Activated CD8-positive, alpha-beta memory T cell treated with anti-CD3 and anti-CD28 coated beads, Interleukin-2, amount 10 ng/mL, durations not matched to agents 7 days and 5 days (primary cell): ENCODE measurements around the gene PPP3CA. TPM values are rescaled to one million over a fixed set of nuclear protein-coding genes. Genes with fewer than 3 reads are reported as not detected.

Experiments
- ATAC-seq: fragments of 150-1000 bp; cut with Tn5 transposase; one replicate; pipeline ENCODE4 v1.10.0; 2021; ENCODE audit warnings: moderate library complexity
- CTCF ChIA-PET: fragments of 350-600 bp; sonication (Branson Sonifier 250); formaldehyde crosslinking; loops from one replicate; lab custom pipeline; 2021; ENCODE audit warnings: antibody characterized with exemption; lab: Charles Lee
- DNase-seq: peaks from one replicate; pipeline ENCODE4 v3.0.0-alpha.2; 2020
- H3K27ac Mint-ChIP-seq: one replicate; pipeline ENCODE4 v1.8.0; 2021; ENCODE audit warnings: mild to moderate bottlenecking, mixed read lengths
- H3K27me3 Mint-ChIP-seq: one replicate; pipeline ENCODE4 v1.8.0; 2021; ENCODE audit warnings: mixed read lengths
- H3K36me3 Mint-ChIP-seq: one replicate; pipeline ENCODE4 v1.8.0; 2021; ENCODE audit warnings: mild to moderate bottlenecking, mixed read lengths
- H3K4me1 Mint-ChIP-seq: one replicate; pipeline ENCODE4 v1.8.0; 2021; ENCODE audit warnings: mixed read lengths
- H3K4me3 Mint-ChIP-seq: one replicate; pipeline ENCODE4 v1.8.0; 2021; ENCODE audit warnings: mild to moderate bottlenecking, moderate library complexity, mixed read lengths
- H3K9me3 Mint-ChIP-seq: one replicate; pipeline ENCODE4 v1.8.0; 2022; ENCODE audit warnings: low read depth, mixed read lengths
- total RNA-seq, 2 experiments: library from RNA; stranded (reverse); gene quantifications; one replicate each; pipeline ENCODE4 v1.2.3, GENCODE V29; 2021

Gene PPP3CA
- total RNA-seq, 2 experiments from 2014 or later = 30.4 to 50.9 TPM

GRCh38 chr4:101347557-101348366 lies 436 bp upstream of the PPP3CA start:
- peaks cover 36% of the 10 kb centered on the region for H3K4me1 Mint-ChIP-seq
- H3K9me3 Mint-ChIP-seq = no peaks in the 10 kb centered on the region
- CTCF ChIA-PET = interaction anchor here (0.8 to 2.6 kb wide), 11 partner anchors 11 to 250 kb away, joined by 3 to 8 read pairs (median 4); no protein-coding TSS in a partner anchor
- H3K4me3 Mint-ChIP-seq = peak overlapping the region; percentile 93
- DNase-seq (peak; percentile 99), ATAC-seq (peak; percentile 87)
- peak overlapping the region; percentile 90 for H3K27ac Mint-ChIP-seq
- H3K36me3 Mint-ChIP-seq = peaks cover 5% of the 10 kb centered on the region
- peaks cover 15% of the 10 kb centered on the region for H3K27me3 Mint-ChIP-seq

- Mint-ChIP-seq H3K4me3 (peak overlapping the region; percentile 93), H3K4me1 (peaks cover 40% of the 10 kb centered on the region), H3K36me3 (peaks cover 6% of the 10 kb centered on the region), H3K9me3 (no peaks in the 10 kb centered on the region), H3K27me3 (peaks cover 15% of the 10 kb centered on the region), H3K27ac (peak overlapping the region; percentile 90)
- DNase-seq = peak; percentile 68
- peak; percentile 8 for ATAC-seq
- CTCF ChIA-PET = interaction anchor here (1.1 to 2.6 kb wide), 6 partner anchors 10 to 180 kb away, joined by 3 to 8 read pairs (median 6); no protein-coding TSS in a partner anchor
These were observed 717 bp downstream of the PPP3CA start for GRCh38 chr4:101346351-101347266.

- CTCF ChIA-PET = interaction anchor here (1.1 to 2.6 kb wide), 3 partner anchors 72 to 181 kb away, joined by 4 to 8 read pairs (median 5); no protein-coding TSS in a partner anchor
- Mint-ChIP-seq H3K27ac (peak overlapping the region; percentile 90), H3K9me3 (no peaks in the 10 kb centered on the region), H3K36me3 (peaks cover 10% of the 10 kb centered on the region), H3K4me3 (peak overlapping the region; percentile 93), H3K27me3 (peaks cover 15% of the 10 kb centered on the region), H3K4me1 (peaks cover 45% of the 10 kb centered on the region)
- DNase-seq (peak; percentile 71), ATAC-seq (no peak)
These were observed 1.6 kb downstream of the PPP3CA start for GRCh38 chr4:101345596-101346350.

GRCh38 chr4:101345271-101345595 lies 2.1 kb downstream of the PPP3CA start:
- peaks cover 9% of the 10 kb centered on the region for H3K27me3 Mint-ChIP-seq

GRCh38 chr4:101339332-101339731 lies 8.0 kb downstream of the PPP3CA start:
- Mint-ChIP-seq H3K27me3 (no peaks in the 10 kb centered on the region), H3K9me3 (no peaks in the 10 kb centered on the region), H3K4me3 (no peak overlapping the region), H3K36me3 (peaks cover 21% of the 10 kb centered on the region), H3K4me1 (peaks cover 55% of the 10 kb centered on the region), H3K27ac (no peak overlapping the region)
- CTCF ChIA-PET = no interaction called here
- DNase-seq (no peak), ATAC-seq (no peak)

More at GRCh38 chr4:101345271-101345595, 2.1 kb downstream of the PPP3CA start:
- peaks cover 10% of the 10 kb centered on the region for H3K36me3 Mint-ChIP-seq
- DNase-seq = peak; percentile 54
- CTCF ChIA-PET = interaction anchor here (0.5 to 1.2 kb wide), 2 partner anchors 9 to 343 kb away, joined by 3 to 4 read pairs; no protein-coding TSS in a partner anchor
- no peaks in the 10 kb centered on the region for H3K9me3 Mint-ChIP-seq
- H3K27ac Mint-ChIP-seq = peak overlapping the region; percentile 63
- no peak for ATAC-seq
- H3K4me1 Mint-ChIP-seq = peaks cover 47% of the 10 kb centered on the region
- H3K4me3 Mint-ChIP-seq = peak overlapping the region; percentile 93

- Mint-ChIP-seq H3K4me1 (peaks cover 46% of the 10 kb centered on the region), H3K36me3 (peaks cover 19% of the 10 kb centered on the region), H3K27me3 (no peaks in the 10 kb centered on the region), H3K9me3 (no peaks in the 10 kb centered on the region), H3K4me3 (no peak overlapping the region), H3K27ac (no peak overlapping the region)
- no peak for ATAC-seq
- no peak for DNase-seq
- CTCF ChIA-PET = interaction anchor here (2.1 kb wide), 1 partner anchor 10 kb away, joined by 6 read pairs; the partner anchor contains the start of gene PPP3CA
These were observed 9.6 kb downstream of the PPP3CA start for GRCh38 chr4:101337688-101338087.

GRCh38 chr4:101334963-101335572 lies 12.3 kb downstream of the PPP3CA start:
- no peaks in the 10 kb centered on the region for H3K9me3 Mint-ChIP-seq
- peak; percentile 81 for ATAC-seq
- no peaks in the 10 kb centered on the region for H3K27me3 Mint-ChIP-seq
- peak overlapping the region; percentile 47 for H3K4me3 Mint-ChIP-seq
- peaks cover 20% of the 10 kb centered on the region for H3K36me3 Mint-ChIP-seq
- peaks cover 35% of the 10 kb centered on the region for H3K4me1 Mint-ChIP-seq
- CTCF ChIA-PET = no interaction called here
- DNase-seq = no peak
- peak overlapping the region; percentile 64 for H3K27ac Mint-ChIP-seq

- peaks cover 51% of the 10 kb centered on the region for H3K4me1 Mint-ChIP-seq
These were observed 14.9 kb downstream of the PPP3CA start for GRCh38 chr4:101332424-101332823.

GRCh38 chr4:101331017-101331416 lies 16.3 kb downstream of the PPP3CA start:
- DNase-seq (no peak), ATAC-seq (no peak)
- H3K4me1 Mint-ChIP-seq = peaks cover 50% of the 10 kb centered on the region
- peaks cover 16% of the 10 kb centered on the region for H3K36me3 Mint-ChIP-seq
- H3K9me3 Mint-ChIP-seq = no peaks in the 10 kb centered on the region
- no peaks in the 10 kb centered on the region for H3K27me3 Mint-ChIP-seq
- no peak overlapping the region for H3K27ac Mint-ChIP-seq
- CTCF ChIA-PET = no interaction called here
- H3K4me3 Mint-ChIP-seq = no peak overlapping the region

More at GRCh38 chr4:101332424-101332823, 14.9 kb downstream of the PPP3CA start:
- no peak overlapping the region for H3K27ac Mint-ChIP-seq
- DNase-seq (no peak), ATAC-seq (no peak)
- H3K4me3 Mint-ChIP-seq = no peak overlapping the region
- no peaks in the 10 kb centered on the region for H3K27me3 Mint-ChIP-seq
- CTCF ChIA-PET = interaction anchor here (0.6 to 0.9 kb wide), 3 partner anchors 15 to 1827 kb away, joined by 3 read pairs; partner anchors contain the start of gene PPP3CA
- H3K36me3 Mint-ChIP-seq = peaks cover 12% of the 10 kb centered on the region
- no peaks in the 10 kb centered on the region for H3K9me3 Mint-ChIP-seq

GRCh38 chr4:101329592-101329991 lies 17.7 kb downstream of the PPP3CA start:
- no peaks in the 10 kb centered on the region for H3K27me3 Mint-ChIP-seq
- H3K4me1 Mint-ChIP-seq = peaks cover 39% of the 10 kb centered on the region
- no peaks in the 10 kb centered on the region for H3K9me3 Mint-ChIP-seq
- H3K27ac Mint-ChIP-seq = no peak overlapping the region
- DNase-seq = no peak
- CTCF ChIA-PET = no interaction called here
- H3K4me3 Mint-ChIP-seq = no peak overlapping the region
- ATAC-seq = no peak
- H3K36me3 Mint-ChIP-seq = peaks cover 15% of the 10 kb centered on the region

- Mint-ChIP-seq H3K27me3 (no peaks in the 10 kb centered on the region), H3K4me1 (peaks cover 37% of the 10 kb centered on the region), H3K9me3 (no peaks in the 10 kb centered on the region), H3K27ac (peak overlapping the region; percentile 96), H3K4me3 (peak overlapping the region; percentile 63), H3K36me3 (peaks cover 18% of the 10 kb centered on the region)
- ATAC-seq = peak; percentile 89
- peak; percentile 55 for DNase-seq
- CTCF ChIA-PET = interaction anchor here (0.7 to 1.2 kb wide), 3 partner anchors 15 to 22 kb away, joined by 3 to 6 read pairs (median 4); partner anchors contain the start of gene PPP3CA
These were observed 19.2 kb downstream of the PPP3CA start for GRCh38 chr4:101328063-101328602.

GRCh38 chr4:101326576-101326975 lies 20.8 kb downstream of the PPP3CA start:
- no peak for ATAC-seq
- no peaks in the 10 kb centered on the region for H3K9me3 Mint-ChIP-seq
- CTCF ChIA-PET = interaction anchor here (0.9 to 1.0 kb wide), 2 partner anchors 20 to 270 kb away, joined by 3 read pairs; no protein-coding TSS in a partner anchor
- DNase-seq = no peak
- H3K4me3 Mint-ChIP-seq = no peak overlapping the region
- H3K27me3 Mint-ChIP-seq = no peaks in the 10 kb centered on the region
- H3K36me3 Mint-ChIP-seq = peaks cover 19% of the 10 kb centered on the region
- peaks cover 37% of the 10 kb centered on the region for H3K4me1 Mint-ChIP-seq
- peak overlapping the region; percentile 46 for H3K27ac Mint-ChIP-seq
